NB4 (cell line): ENCODE measurements around the gene CSF3R.
A peak's percentile ranks its signal among the peaks of the same experiment; 100 is the strongest.

Experiments
- DNase-seq: peaks from one replicate; pipeline ENCODE4 v3.0.0; 2010; ENCODE audit warnings: low read depth
- H3K4me3 ChIP-seq: one replicate; pipeline ENCODE4 v1.5.1; 2011; ENCODE audit warnings: mild to moderate bottlenecking, low read depth, low read length, moderate library complexity
- MAX ChIP-seq: IDR thresholded peaks from 2 replicates; pipeline ENCODE4 v1.6.1; 2011; ENCODE audit warnings: low read depth, low read length
- MYC ChIP-seq: IDR thresholded peaks from 2 replicates; pipeline ENCODE4 v1.6.1; 2011; ENCODE audit warnings: low read depth, low read length
- POLR2A ChIP-seq: IDR thresholded peaks from 2 replicates; pipeline ENCODE4 v1.6.1; 2011; ENCODE audit warnings: mild to moderate bottlenecking; ENCODE audit not compliant: insufficient read length; ENCODE audit errors: extremely low read depth
- TF ChIP-seq, protein P1 (sequence below): IDR thresholded peaks from one replicate; pipeline ENCODE4 v1.5.1; 2012; ENCODE audit warnings: low read depth, low read length

The CSF3R gene

GRCh38 chr1:36464605-36465393 is 17.9 kb downstream of the CSF3R start:
- peak; percentile 24 for DNase-seq
- TF ChIP-seq POLR2A = no peak
- TF ChIP-seq, protein P1, sequence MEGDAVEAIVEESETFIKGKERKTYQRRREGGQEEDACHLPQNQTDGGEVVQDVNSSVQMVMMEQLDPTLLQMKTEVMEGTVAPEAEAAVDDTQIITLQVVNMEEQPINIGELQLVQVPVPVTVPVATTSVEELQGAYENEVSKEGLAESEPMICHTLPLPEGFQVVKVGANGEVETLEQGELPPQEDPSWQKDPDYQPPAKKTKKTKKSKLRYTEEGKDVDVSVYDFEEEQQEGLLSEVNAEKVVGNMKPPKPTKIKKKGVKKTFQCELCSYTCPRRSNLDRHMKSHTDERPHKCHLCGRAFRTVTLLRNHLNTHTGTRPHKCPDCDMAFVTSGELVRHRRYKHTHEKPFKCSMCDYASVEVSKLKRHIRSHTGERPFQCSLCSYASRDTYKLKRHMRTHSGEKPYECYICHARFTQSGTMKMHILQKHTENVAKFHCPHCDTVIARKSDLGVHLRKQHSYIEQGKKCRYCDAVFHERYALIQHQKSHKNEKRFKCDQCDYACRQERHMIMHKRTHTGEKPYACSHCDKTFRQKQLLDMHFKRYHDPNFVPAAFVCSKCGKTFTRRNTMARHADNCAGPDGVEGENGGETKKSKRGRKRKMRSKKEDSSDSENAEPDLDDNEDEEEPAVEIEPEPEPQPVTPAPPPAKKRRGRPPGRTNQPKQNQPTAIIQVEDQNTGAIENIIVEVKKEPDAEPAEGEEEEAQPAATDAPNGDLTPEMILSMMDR = no peak
- no peak for TF ChIP-seq MYC
- no peak for TF ChIP-seq MAX
- peak overlapping the region; percentile 84 for H3K4me3 ChIP-seq

DNA sequence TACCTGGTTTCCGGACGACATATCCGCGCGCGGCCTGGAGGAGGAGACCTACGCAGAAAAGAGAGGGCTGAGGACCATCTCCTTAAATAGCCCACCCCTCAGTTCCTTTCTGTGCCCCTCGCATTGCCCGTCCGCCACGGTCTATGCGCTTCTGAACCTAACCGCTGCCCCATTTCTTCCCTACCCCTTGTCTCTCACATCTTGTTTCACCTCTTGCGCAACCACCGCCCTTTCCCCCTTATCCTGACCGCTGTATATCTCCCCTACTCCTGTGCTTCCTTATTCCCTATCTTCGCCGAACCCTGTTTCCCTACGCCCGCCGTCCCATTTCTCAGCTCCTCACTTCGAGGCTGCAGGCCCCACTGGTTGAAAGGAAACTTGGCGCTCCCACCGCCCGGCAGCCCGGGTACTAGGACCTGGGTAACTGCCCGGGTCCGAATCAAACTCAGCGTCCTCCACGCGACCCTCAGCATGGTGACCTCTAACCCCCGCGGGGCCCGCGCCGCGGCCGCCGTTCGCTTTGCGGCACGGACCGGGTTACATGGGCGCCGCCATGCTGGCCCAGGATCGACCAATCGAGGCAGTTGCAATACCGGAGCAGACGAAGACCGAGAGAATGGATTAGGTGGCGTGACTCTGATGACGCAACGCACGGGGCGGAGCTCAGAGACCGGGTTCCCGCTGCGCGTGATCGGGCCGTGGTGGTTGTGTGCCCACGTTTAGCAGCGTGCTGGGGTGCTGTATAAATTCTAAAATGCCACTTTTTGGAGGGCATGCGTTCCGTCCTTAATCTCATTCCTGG is 18.7 kb downstream of the CSF3R start, which contains the start of gene MRPS15:
Gene MRPS15, minus strand, starts transcription at position 582 of the 802 bp plus-strand sequence. Its CDS starts 109 bp downstream, at position 473.
- peak; percentile 96 for DNase-seq
- peak within 1 kb of the TSS; percentile 84 for H3K4me3 ChIP-seq
- peak; percentile 98 for TF ChIP-seq POLR2A
- TF ChIP-seq, protein P1 = no peak
- peak; percentile 96 for TF ChIP-seq MYC
- TF ChIP-seq MAX = peak; percentile 92

DNA sequence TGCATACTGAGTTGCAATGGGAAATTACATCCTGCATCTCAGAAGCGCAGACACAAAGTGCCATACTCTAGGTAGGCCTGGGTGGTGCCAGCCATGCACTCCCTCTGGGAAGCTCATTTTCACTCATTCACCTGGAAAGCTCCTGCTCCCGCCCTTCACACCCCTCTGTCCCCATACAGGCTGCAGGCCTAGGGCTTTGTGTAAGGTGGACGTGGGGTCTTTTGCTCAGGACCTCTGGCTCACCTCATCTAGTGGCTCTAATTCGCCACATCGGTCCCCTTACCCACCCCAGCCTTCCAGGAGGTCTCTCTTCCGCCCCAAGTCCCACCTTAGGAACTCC is 19.3 kb downstream of the CSF3R start:
- DNase-seq = no peak
- H3K4me3 ChIP-seq = peak overlapping the region; percentile 84
- TF ChIP-seq, protein P1 = no peak
- TF ChIP-seq MYC (no peak), POLR2A (no peak), MAX (no peak)

- H3K4me3 ChIP-seq = no peak overlapping the region
- TF ChIP-seq, protein P1 = no peak
- TF ChIP-seq MAX = no peak
- TF ChIP-seq POLR2A = no peak
- peak; percentile 65 for DNase-seq
These were observed 23.8 kb downstream of the CSF3R start for GRCh38 chr1:36458910-36459309.

GRCh38 chr1:36457691-36458090 is 25.0 kb downstream of the CSF3R start:
- TF ChIP-seq MYC = peak; percentile 21; the same call in 1 of the 2 replicates
- no peak; the same call in 1 of the 2 replicates for TF ChIP-seq MAX
- H3K4me3 ChIP-seq = no peak overlapping the region
- DNase-seq = peak; percentile 83

GRCh38 chr1:36456391-36456928 is 26.3 kb downstream of the CSF3R start:
- TF ChIP-seq, protein P1 = no peak
- TF ChIP-seq MYC (no peak), MAX (no peak), POLR2A (no peak)
- no peak overlapping the region for H3K4me3 ChIP-seq
- no peak for DNase-seq
